GM21526 (cell line): ENCODE measurements around the gene AP1M1.

Source experiments
- ATAC-seq: cut with Tn5 transposase; IDR thresholded peaks from one replicate; pipeline ENCODE4 v1.9.1; 2021; ENCODE audit warnings: moderate library complexity; ENCODE audit not compliant: unreplicated experiment, low FRiP score

AP1M1 gene

GRCh38 chr19:16185123-16185767 lies 12.5 kb upstream of the AP1M1 start, which contains the start of gene FAM32A:
Gene FAM32A, plus strand, starts transcription at chr19:16185410. Its CDS starts 33 bp downstream, at chr19:16185443.
- ATAC-seq: peak; percentile 74

DNA sequence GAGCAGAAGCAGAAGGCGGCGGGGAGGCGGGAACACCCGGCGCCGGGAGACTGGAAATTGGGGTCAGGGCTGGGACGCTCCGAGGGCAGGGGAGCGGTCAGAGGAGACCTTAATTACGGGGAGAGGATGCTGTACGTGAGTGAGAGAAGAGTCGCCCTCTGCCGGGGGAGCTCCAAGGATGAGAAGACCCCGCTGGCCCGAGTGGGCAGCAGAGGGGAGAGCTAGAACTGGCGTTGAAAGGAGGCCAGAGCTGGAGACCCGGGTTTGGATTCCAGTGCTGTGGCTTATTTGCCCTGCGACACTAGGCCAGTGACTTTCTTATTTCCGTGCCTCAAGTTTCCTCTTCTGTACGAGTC lies 12.0 kb upstream of the AP1M1 start:
- no peak for ATAC-seq

- ATAC-seq: no peak
Measured at GRCh38 chr19:16188521-16188920, 9.2 kb upstream of the AP1M1 start.

GRCh38 chr19:16190198-16190597 lies 7.5 kb upstream of the AP1M1 start:
- no peak for ATAC-seq

GRCh38 chr19:16190736-16191135 lies 7.0 kb upstream of the AP1M1 start:
- ATAC-seq: no peak

DNA sequence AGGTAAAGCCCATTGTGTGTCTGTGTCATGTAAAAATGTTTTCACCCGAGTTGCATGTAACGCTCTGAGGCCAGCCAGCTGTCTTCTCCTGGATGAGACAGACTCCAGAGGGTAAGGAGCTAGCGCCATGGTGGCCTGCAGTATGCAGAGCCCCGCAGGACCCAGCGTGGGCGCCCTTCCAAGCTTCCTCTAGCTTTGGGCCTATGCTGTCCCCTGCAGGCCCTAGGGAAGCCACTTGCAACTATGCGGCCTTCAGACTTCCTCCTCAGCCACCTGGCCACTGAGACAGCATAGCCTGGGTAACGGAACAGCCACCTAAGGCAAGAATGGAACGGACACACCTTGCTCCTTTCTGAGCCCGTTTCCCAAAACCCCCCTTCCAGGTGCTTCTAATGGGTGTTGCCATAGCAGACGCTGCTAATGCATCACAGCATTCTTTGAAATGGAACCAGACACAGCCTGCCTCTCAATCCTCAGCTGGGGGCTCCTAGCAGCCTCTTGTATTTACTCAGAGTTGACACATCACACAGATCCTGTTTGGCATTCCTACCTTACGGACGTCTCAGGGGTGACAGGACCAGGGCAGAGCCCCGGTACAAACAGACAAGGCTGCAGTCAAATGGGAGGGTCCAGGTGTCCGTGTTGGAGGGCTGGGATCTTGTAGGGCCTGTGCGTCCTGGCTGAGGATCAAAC lies 6.3 kb upstream of the AP1M1 start:
- no peak for ATAC-seq

DNA sequence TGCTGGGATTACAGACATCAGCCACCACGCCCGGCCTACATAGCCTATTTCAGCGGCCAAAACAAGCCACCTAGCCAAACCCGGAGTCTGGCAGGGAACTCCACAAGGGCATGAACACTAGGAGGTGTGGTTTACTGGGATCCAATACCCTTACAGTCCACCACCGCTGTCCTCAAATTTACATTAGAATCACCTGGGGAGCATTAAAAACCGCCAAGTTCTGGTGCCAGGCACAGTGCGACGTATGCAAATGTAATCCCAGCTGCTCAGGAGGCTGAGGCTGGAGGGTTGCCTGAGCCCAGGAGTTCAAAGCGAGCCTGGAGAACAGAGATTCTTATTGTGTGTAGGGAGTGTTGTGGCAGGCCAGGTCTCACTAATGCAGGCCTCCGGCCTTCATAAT lies 4.2 kb upstream of the AP1M1 start:
- ATAC-seq: no peak

DNA sequence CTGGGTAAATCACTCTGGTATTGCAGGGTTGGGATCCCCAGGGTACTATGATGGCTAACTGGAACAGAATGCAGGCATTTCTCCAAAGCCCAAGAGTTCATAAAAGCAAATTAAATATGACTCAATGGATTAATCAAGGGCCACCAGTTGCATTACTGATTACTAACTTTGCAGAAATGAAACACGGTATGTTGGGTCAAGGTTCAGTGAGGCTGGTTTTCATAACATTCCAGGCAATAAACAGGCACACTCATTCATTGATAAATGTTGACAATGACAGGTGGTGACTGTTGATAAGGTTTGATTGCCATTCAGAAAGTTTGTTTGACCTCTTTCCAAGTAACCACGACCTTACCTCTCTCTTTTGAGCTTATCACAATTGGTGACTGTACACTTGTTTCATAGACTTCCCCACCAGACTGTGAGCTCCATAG lies 506 bp upstream of the AP1M1 start:
- ATAC-seq: no peak

DNA sequence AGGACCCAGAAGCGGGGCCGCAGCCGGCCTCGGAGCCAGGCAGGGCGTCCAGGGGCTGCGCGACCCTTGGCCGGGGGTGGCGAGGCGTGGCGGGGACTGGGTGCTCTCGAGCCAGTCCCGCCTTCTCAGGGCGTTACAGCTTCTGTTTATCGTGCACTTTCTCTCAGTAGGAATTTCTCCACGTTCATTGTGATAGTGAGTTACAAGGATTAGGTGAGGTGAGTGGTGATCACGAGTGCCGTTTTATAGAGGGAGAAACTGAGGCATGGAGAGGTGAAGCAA lies 600 bp downstream of the AP1M1 start:
- peak; percentile 4 for ATAC-seq

GRCh38 chr19:16199275-16199932 lies 1.7 kb downstream of the AP1M1 start:
- ATAC-seq: no peak

DNA sequence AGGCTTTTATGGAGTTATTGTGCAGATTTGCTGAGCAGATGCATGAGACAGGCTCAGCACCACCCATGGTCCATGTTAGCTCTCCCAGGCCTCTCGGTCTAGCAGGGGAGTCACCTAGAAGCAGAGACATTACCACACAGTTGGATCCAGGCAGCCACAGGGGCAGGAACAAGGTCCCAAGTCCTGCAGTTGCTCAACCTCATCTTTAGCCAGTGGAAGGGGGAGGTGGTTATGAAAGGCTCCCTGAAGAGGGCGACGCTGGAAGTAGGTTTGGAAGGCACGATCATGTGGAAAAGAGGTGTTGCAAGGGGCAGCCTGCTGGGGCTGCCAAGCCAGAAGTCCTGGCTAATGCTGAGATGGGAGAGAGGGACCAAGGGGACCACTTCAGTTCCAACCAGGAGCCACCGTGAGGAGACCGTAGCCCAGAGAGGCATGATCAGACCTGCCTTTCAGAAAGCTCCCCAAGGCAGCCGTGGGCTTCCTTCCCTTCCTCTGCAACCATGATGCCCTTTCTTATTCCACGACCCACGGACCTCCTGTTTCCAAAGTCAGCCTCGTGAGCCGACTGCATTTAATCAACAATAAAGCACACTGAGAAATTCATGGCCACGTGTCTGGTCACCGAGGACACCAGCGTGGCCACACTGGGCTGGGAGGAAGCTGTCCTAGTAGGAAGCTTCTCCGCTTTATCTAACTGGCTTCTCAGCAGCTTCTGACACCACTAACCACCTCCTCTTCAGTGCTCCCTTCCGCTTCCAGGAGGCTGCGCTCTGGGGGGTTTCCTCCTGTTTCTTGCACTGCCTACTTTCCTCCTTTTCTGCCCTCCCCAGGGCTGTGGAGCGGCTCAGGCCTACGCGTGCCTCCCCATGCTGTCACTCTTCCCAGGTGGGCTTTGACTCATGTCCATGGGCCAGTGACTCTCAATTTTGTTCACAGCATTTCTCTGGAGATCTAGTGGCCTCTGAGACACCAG lies 2.6 kb downstream of the AP1M1 start:
- no peak for ATAC-seq

GRCh38 chr19:16201011-16201391 lies 3.3 kb downstream of the AP1M1 start:
- ATAC-seq: no peak

GRCh38 chr19:16202320-16203255 lies 4.9 kb downstream of the AP1M1 start:
- no peak for ATAC-seq

- no peak for ATAC-seq
Measured at GRCh38 chr19:16203256-16204004, 5.7 kb downstream of the AP1M1 start.

- ATAC-seq: no peak
Measured at GRCh38 chr19:16204005-16204294, 6.2 kb downstream of the AP1M1 start.

DNA sequence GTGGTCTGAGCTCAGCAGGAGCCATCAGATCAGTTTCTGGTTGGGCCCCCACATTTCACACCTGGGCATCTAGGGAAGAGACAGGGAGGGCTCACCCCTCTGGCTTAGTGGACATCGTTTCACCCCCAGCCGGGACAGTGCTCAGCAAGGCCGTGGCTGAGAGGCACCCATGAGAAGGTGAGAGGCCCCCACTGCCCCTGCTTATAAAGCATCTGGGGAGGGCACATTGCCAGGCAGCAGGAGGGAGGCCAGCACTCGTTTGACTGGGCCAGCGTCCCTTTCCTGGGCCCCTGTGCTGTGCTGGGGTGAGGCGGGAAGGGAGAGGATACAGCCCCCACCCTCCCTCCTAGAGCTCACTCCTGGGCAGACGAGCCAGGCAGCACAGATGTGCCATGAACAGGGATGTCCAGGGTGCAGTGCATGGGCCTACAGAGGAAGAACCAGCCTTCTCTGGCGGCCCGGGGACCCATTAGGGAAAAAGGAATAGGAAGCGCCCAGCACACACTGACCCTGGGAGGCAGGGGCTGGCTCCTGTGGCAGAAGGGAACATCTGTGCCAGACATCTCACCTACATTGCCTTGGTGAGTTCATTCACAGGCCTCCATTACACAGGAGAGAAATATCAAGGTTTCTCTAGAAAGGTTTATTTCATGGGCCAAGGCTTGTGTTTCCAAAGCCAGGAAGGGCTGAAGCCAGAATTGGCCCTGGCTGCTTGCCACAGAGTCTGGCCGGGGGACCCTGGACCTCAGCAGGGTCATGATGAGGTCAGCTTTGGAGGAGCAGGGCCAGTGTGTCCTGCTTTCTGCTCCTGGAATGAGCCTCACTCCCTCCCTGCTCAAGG lies 7.7 kb downstream of the AP1M1 start:
- ATAC-seq: no peak

DNA sequence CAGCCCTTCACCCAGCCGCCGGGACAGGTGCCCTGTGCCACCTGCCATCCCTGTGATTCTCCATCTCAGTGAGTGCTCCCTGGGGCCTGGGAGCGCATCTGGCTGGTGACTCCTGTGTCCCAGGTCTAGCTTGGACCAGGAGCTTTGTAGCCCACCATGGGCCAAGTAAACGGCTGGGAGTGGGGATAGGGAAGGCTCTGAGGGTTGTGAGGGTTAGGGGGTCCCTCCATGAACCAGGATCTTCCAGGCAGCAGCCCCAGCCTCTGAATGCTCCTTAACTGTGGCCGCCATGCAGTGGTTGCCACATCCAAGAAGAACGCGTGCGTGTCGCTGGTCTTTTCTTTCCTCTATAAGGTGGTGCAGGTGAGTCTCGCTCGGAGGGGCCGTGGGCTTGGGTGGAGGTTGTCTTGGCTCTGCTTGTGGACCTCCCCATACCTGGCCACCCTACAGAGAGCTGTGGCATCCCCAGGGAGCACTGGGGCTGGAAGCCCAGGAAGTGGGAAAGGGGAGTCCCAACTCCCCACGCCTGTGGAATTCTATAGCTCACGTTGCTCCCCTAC lies 8.4 kb downstream of the AP1M1 start:
- no peak for ATAC-seq

GRCh38 chr19:16206637-16207036 lies 8.9 kb downstream of the AP1M1 start:
- no peak for ATAC-seq
